ENCODE data around the gene ZFAND2A.
"Not testable (repeated sequence)": the region's sequence is repeated elsewhere in the genome, so short reads cannot be mapped to it uniquely, and the experiment has no call there.

The ZFAND2A gene

DNA sequence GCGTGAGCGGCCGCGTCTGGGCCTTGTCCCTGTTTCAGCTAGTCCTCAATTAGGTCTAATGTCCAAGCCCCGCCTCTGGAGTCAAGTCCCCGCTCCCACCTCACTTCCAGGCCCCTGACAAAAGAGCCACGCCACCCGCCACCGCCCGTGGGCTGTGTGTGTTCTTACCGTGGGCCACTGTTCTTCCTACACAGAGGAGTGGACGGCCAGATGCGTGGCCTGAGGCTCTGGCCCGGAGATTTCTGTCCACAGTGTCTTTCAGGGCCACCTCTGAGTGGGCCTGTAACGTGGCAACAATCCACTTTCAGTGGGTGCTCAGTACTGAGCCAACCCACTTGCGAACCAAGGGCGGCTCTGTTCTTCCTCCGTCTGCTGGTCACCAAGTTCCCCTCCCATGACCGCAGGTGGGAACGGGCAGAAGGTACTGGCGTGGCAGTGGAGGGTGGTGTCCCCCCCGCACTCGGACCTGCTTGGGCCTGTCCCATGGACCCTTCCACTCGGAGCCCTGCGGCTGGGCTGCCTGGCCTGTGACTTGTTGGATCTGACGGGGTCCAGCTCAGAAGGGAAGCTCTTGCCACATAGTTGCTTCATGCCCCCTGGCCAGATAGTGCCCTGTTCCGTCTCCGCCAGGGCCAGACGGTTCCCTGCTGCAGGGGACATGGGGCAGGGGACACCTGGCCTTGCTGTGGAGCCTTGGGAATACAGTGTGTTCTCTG, 15.0 kb upstream of the ZFAND2A start:
- no peak for DNase-seq

GRCh38 chr7:1174002-1174401, 14.0 kb upstream of the ZFAND2A start:
- DNase-seq, result no peak

DNA sequence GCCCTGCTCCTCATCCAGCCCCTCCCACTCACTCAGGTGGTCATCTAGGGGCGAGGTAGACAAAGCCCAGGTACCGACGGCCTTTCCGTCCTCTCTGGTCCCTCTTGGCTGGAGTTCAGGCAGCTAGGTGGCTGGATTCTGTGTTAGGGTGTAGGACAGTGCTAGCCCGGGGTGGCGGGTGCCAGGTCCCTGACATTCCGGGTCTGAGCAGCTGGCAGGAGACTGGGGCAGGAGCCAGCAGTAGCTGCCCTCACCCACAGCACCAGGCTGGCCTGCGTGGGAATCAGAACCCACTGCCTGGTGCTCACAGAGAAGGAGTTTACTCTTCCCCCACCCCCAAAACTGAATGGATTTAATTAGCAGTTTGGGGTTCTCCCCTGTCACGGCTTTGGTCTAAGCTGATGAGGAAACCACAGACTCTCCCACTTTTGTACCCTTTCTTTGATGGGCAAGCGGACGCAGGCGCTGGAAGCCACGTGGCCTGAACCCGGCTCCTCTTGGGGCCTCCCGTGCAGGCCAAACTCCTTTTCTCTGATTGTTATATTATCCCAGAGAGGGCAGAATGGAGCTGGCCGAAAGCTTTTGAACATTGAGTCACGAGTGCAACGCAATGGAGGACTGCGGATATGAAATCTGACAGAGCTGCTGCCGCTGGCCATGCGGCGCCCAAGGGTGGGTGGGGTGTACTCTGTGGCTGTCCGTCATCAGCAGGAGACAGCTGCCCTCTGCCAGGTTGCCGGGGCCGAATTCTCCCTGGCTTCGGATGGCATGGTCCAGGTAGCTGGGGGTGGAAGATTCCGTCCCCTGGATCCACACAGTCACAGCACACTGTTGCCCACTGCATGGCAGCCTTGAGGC, 12.9 kb upstream of the ZFAND2A start:
- no peak for DNase-seq

DNA sequence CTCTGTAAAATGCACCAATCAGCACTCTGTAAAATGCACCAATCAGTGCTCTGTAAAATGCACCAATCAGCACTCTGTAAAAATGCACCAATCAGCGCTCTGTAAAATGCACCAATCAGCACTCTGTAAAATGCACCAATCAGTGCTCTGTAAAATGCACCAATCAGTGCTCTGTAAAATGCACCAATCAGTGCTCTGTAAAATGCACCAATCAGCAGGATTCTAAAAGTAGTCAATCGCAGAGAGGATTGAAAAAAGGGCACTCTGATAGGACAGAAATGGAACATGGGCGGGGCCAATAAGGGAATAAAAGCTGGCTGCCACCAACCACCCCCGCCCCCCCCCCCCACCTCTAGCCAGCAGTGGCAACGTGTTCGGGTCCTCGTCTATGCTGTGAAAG, 11.5 kb upstream of the ZFAND2A start:
- DNase-seq, result not testable (repeated sequence)

DNA sequence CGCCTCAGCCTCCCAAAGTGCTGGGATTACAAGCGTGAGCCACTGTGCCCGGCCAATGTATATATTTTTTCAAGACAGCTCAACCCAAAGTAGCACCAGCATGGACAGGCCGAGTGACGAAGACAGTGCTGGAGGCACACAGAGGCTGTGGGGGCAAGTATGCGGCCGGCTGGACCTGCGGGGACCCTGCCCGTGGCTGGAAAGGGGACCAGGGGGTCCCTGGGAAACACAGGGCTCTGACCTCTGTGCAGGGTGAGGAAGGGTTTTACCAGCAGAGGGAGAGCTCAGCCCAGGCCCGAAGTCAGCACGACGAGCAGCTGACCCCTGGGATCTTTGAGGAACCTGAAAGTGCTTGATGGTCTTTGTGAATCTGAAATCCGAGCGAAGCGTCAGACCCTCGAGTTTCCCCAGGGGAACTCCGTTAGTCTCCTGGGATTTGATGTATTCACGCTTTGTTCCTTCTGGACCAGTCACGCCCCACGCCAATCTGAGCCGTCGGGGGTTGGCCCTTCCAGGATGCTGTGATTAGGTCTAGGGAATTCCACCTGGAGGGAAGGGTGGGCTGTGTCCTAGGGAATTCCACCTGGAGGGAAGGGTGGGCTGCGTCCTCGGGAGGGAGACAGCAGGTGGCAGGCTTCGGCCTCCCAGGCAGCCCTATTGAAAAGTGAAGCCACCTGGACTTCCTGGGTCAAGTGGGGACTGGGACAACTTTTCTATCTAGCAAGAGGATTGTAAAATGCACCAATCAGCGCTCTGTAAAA, 10.9 kb upstream of the ZFAND2A start:
- DNase-seq, result no peak

DNA sequence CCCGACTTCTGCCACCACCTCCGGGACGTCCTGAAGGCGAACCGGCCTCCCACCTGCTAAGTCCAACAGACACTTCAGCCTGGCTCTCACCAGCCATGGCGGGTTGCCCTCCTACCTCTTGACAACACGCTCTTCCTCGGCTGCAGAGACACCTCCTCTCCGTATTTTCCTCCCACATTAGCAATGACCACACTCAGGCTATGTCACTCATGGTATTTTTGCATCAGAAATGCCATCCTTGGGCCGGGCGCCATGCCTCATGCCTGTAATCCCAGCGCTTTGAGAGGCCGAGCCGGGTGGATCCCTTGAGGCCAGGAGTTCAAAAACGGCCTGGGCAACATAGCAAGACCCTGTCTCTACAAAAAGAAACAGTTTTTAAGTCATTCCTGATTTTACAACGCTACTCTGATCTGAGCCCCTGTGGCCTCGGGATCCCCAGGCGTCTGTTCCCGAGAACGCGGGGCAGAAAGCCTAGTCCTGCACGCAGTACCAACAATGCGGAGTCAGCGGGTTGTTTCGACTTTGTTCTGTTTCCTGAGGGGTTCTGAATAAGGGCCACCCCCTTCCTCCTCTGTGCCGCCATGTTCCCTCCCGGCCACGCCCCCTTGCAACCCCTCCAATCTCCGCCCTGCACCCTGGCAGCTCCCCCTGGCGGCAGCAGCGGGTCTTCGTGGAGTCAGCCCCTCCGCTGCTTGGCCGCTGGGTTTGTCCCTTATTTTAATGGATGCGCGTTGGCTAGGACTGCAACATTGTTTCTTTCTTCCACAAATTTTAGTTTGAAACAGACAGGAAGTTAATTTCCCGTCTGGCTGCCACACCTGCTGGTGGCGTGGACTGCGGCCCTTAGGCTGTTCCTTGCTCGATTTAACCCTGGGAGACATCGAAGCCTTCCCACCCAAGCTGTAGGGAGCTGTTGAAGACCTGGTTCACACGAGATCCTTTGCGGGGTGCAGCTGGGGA, 9.7 kb upstream of the ZFAND2A start:
- DNase-seq, result peak; percentile 62

DNA sequence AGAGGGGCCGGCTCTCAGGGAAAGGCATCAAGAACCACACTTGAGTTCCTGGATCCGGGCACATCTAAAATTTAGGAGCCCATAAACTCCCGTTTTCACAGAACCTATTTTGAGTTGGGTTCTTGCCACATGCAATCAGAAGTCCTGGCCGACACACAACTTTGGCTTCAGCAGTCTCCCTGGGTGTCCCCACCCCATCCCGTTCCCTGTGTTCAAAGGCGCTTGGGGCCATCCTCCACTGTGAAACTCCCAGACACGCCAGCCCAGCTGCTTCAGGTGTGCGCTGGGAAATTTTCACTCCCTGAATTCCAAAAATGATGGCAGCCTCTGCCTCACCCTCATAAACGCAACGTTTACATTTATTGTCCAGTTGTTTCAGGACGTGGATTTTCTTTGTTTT, 8.4 kb upstream of the ZFAND2A start:
- DNase-seq, result no peak

GRCh38 chr7:1164436-1164835, 4.4 kb upstream of the ZFAND2A start:
- no peak for DNase-seq

GRCh38 chr7:1163121-1163520, 3.1 kb upstream of the ZFAND2A start:
- no peak for DNase-seq

- peak; percentile 24 for DNase-seq
These were observed 650 bp upstream of the ZFAND2A start for GRCh38 chr7:1160670-1161021.

GRCh38 chr7:1159231-1159630, 765 bp downstream of the ZFAND2A start:
- DNase-seq, result not testable (repeated sequence)

DNA sequence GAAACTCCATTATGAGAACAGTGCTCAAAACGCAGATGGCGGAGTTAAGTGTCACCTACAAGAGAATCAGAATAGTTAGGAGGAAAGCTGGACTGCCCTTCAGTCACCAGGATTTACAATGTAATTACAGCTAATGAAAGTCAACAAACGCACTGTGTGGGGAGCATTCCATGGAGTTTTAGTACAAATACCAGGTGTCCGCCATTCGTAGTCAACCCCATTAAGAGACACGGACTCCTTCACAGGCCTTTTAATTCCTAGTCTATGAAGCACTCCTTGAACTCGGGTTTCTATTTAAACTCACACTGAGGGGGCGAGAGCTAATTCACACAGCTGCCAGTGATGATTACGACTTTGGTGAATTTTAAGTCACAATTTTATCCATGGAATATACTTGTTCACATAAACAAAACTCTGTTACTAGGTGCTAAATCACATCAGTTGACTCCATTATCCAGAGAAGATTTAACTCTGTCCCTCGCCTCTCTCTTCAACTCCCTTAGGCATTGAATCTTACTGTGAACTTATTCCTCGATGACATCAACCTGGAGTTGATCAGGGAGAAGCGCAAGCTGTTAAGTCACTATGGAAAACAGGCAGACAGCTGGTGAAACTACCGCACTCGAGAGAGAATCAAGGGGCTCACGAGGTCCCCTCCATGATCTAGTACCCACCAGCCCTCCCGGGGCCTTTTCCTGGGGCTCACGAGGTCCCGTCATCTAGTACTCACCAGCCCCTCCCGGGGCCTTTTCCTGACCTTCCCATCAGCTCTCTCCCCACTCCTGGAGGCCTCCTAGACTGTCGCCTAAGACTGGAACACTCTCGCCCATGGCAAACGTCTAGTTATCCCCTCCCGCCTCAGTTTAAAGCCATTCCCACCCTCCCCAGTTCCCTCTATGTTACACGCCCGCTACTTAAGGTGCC, 1.5 kb downstream of the ZFAND2A start:
- no peak for DNase-seq

GRCh38 chr7:1156782-1157535, 3.0 kb downstream of the ZFAND2A start:
- no peak for DNase-seq

- DNase-seq, result not testable (repeated sequence)
These were observed 3.9 kb downstream of the ZFAND2A start for GRCh38 chr7:1155818-1156781.

- DNase-seq, result no peak
These were observed 5.7 kb downstream of the ZFAND2A start for GRCh38 chr7:1154172-1154739.

- DNase-seq, result no peak
These were observed 7.5 kb downstream of the ZFAND2A start for GRCh38 chr7:1152492-1152891.

DNA sequence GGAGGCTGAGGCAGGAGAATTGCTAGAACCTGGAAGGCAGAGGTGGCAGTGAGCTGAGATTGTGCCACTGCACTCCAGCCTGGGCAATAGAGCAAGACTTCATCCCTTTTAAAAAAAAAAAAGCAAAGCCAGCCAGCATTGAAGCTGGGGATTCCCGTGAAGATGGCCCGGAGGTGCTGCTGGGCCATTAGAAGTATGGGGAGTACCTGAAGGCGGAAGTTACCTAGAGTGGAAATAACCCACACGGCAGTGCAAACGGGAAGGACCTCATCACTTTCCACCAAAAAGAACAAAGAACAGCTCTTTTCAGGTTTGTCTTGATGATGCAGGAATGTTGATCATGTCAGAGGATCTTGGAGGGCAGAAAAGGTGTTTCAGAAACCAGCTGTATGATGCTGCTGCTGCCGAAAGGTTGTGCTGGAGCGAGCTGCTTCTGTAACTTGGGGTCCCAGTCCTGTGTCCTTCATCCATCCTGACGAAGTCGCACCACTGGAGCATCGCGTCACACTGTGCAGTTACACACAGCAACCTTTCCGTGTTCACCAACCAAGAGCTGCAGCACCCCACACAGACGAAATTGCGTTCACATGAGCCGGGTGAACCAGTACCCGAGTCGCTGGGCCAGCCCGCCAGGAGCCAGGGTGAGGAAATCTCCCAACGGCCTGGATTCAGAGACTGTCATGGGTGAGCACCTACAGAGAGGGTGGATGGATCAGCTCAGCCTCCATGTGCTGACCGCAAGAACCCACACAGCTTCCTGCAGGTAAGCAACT, 8.2 kb downstream of the ZFAND2A start:
- DNase-seq, result no peak

DNA sequence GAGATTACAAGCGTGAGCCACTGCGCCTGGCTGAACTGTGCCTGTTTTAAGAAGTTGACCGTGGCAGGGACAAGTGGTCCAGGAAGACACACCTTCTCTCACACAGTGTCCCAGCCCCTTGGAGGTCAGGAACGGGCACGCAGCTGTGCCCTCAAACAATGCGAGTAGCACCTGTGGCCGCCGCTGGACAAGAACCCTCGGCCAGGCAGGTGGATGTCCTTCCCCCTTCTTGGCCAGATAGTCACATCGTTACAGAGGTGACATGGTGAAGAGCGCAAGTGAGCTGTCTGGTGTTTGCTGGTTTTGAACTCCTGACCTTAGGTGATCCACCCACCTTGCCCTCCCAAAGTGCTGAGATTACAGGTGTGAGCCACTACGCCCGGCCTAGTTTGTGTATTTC, 8.8 kb downstream of the ZFAND2A start:
- no peak for DNase-seq

Data from fibroblast of upper back skin (primary cell).